GM21529 (cell line): ENCODE measurements around the gene HCAR2.
"Not testable (repeated sequence)": the region's sequence is repeated elsewhere in the genome, so short reads cannot be mapped to it uniquely, and the experiment has no call there.

ENCODE experiments used
- ATAC-seq: cut with Tn5 transposase; IDR thresholded peaks from one replicate; pipeline ENCODE4 v1.9.1; 2021; ENCODE audit not compliant: unreplicated experiment

The HCAR2 gene

DNA sequence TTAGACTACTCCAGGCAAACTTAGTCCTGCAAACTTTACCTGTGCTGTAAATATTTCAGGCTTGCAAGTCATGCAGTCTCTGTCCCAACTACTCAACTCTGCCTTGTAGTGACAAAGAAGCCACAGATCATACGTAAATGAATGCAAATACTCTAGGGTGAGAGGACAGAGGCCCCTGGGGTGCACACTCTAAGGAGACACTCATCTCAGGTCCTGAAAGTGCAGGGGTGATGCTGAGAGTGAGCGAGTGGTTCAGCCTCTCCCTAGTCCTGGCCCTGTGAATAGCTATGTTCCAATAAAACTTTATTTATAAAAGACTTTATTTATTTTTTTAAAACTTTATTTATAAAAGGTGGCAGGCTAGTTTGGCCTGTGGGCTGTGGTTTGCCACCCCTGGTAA, 34.9 kb downstream of the HCAR2 start:
- ATAC-seq, result no peak

- no peak for ATAC-seq
Observed at GRCh38 chr12:122665759-122666158, 37.4 kb downstream of the HCAR2 start.

GRCh38 chr12:122665349-122665748, 37.8 kb downstream of the HCAR2 start:
- no peak for ATAC-seq

DNA sequence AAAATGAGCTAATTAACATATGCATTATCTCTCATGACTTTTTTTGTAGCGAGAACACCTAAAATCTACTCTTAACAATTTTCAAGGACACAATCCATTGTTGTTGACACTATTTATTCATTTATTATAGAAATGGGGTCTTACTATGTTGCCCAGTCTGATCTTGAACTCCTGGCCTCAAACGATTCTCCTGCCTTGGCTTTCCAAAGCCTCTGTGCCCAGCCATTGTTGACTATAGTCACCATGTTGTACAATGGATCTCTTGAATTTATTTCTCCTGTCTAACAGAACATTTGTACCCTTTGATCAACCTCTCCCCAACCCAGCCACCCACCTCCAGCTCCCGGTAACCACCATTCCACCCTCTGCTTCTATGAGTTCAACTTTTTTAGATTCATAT, 41.2 kb downstream of the HCAR2 start:
- no peak for ATAC-seq

DNA sequence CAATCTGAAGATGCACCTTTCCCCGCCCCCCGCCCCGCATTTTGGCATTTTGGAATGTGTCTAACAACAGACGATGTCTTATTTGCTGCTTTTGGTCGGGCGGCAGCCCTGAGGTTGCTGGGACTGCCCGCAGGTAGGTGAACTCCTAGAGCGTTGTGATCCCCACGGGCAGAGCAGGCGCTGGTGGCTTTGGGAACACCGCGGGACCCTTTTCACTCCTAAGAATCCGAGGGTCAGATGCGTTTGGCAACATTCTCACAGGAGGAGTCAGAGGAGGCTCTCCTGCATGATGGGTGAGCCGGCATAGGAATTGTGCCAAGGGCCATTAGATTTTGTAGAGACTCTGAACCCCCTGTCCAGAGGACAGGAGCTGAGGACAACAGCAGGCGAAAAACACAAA, 41.9 kb downstream of the HCAR2 start:
- ATAC-seq, result no peak

- ATAC-seq, result no peak
Observed at GRCh38 chr12:122659579-122659978, 43.6 kb downstream of the HCAR2 start.

DNA sequence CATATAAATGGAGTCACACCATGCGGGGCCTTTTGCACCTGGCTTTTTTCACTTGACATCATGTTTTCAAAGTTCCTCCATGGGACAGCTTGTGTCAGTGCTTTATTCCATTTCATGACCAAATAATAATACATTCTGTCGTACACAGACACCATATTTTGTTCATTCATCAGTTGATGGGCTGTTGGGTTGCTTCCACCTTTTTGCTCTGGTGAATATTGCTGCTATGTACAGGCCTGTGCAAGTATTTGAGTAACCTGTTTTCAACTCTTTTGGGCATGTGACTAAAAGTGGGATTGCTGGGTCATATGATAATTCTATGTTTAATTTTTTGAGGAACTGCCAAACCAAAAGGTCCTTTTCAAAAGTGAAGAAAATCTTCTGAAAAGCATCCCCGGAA, 46.9 kb downstream of the HCAR2 start:
- ATAC-seq, result no peak

DNA sequence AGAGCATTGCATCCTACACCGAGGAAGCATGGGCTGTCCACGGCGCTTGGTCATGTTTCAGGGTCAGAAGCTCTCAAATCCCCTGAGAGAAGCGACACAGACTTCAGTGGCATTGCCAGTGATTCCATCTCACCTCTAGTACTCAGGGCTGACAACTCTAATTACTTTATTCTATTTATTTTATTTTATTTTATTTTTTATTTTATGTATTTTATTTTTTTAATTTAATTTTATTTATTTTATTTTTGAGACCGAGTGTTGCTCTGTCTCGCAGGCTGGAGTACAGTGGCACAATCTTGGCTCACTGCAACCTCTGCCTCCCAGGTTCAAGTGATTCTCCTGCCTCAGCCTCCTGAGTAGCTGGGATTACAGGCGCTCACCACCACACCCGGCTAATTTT, 49.9 kb downstream of the HCAR2 start:
- not testable (repeated sequence) for ATAC-seq

DNA sequence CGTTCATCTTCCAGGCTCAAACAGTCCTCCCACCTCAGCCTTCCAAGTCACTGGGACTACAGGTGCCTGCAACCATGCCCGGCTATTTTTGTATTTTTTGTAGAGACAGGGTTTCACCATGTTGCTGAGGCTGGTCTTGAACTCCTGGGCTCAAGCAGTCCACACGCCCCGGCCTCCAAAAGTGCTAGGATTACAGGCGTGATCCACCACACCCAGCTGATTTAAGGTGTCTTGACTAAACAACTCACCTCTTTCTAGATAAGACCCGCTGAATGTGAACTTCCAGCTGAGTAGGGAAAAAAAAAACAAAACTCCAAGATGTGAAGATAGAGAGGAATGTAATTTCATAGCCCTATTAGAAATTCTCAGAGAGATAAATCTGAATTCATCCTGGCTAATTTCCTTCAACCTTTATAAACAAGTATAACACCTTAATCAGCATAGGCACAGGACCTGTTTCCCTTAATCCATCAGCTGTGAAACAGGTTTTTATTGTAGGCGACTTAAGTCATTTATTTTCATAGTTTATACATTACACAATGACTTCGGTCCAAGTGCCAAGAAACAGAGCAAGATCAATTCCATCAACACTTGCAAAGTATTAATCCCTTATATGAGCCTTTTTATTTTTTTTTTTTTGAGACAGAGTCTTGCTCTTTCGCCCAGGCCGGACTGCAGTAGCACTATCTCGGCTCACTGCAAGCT, 51.5 kb downstream of the HCAR2 start:
- ATAC-seq, result no peak
